GM18498 (cell line): Measurements from ENCODE around the gene CREG1.

Source experiments
- ATAC-seq: cut with Tn5 transposase; IDR thresholded peaks from one replicate; pipeline ENCODE4 v1.9.1; 2021; ENCODE audit warnings: mild to moderate bottlenecking, moderate library complexity; ENCODE audit not compliant: unreplicated experiment

CREG1 gene

DNA sequence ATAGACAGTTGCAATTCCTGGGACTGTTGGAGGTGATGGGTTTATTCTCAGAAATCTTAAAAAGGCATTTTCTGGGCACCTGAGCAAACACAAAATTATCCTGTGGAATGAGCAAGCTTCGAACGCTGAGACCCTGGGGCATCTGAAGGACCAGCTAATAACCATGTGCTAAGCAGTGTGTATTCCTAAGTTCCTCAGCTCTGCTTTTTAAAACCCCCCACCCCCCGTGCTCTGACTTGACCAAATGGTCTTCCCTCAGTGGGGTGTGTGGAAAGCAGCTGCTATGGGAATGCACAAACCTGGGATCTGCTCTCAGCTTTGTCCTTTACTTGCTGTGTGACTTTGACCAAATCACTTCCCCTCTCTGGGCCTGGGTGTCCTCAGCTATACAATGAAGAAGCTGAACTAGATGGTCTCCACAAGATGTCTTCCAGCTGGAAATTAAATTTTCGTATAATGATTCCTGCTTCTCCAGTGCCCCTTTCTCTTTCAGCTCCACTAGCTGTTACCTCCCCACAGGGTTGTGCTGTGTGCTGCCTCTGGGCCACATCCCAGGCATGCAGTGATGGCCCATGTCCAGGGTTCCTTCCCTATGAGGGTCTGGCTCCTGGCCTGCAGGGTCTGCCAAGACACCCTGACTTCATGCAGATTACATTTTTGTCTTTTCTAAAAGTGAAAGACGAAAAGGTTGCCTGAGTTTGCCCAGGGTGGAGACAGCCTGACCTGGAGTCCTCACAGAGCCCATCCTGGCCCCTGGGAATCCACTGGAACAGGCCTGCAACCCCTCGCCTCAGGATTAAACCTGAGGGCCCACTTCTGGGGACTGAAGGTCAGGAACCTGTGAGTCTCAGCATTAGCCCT is 20.4 kb downstream of the CREG1 start:
- ATAC-seq = no peak

GRCh38 chr1:167532375-167532774 is 21.2 kb downstream of the CREG1 start:
- ATAC-seq = no peak

DNA sequence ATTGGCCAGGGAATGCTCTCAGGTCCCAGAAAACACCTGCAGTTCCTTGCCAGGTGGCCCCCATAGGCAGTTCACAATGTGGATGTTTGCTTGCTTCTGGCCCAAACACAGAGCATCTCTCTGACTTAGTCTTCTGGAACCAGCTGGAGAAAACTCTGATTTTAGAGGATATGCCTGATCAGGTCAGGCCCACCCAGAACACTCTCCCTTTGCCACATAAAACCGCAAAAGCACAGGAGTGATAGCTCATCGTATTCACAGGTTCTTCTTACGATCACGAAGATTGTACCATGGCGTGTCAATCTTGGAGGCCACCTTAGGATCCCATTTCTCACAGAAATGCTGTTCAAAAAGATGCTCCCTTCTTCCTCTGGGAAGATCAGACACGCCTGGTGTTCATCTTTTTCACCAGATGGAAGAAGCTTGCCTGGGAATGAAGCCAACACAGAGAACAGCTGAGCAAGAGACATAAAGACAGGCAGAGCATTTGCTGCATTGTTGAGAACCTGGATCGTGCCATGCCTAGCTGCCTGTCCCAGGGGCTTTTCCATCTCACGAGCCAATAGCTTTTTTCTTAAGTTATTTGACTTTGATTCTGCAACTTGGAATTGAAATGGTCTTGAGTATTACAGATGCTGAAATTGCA is 23.6 kb downstream of the CREG1 start:
- no peak for ATAC-seq

GRCh38 chr1:167528057-167528728 is 25.4 kb downstream of the CREG1 start:
- ATAC-seq = no peak

GRCh38 chr1:167526667-167527383 is 26.7 kb downstream of the CREG1 start:
- no peak for ATAC-seq

DNA sequence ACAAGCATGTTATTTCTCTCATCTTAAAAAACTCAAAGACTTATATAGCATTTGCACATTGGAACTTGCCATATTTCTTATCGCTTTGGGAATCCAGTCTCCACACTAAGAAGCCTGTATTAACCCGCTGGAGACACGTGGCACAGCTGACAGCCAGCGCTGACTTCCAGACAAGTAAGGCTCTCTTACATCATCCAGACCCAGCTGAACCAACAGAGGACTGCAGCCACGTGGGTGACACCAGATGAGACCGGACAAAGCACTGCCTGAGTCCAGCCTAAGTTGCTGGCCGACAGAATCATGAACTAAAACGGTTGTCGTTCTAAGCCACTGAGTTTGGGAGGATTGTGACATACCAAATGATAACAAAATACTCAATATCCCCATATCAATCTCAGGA is 28.9 kb downstream of the CREG1 start:
- no peak for ATAC-seq

DNA sequence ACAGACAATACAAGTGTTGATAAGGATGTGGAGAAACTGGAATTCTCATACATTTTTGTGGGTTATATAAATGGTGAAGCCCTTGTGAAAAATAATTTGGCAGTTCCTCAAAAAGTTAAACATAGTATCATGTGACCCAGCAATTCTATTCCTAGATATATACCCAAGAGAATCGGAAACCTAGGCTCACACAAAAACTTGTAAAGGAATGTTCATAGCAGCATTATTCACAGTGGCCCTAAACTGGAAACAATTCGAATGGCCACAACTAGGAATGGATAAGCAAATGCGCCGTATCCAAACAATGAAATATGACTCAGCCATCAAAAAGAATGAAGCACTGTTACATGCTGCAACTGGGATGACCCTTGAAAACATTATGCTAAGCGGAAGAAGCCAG is 31.3 kb downstream of the CREG1 start:
- no peak for ATAC-seq

DNA sequence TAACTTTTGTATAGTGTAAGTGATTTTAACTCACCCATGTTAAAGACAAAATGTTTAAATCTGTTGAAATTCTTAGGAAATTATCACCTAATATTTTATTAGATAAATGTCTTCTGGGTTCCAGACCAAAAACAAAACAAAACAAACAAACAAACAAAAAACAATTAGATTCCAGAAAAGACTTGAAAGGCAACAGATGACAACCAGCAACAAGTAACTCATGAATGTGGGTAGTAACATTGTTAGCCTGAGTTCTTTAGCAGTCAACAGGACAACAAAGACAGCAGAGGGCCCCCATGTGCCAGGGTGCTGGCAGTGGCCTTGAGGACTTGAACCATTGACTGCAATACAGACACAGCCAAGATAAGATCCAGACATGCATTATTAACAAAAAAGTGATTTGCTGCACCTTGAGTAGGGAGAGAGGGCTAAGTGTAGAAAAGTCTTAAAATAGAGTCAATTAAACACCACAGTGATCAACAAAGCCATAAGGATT is 32.8 kb downstream of the CREG1 start:
- no peak for ATAC-seq

GRCh38 chr1:167518331-167518700 is 35.2 kb downstream of the CREG1 start, which contains the start of gene CD247:
Gene CD247, minus strand, starts transcription at chr1:167518529. Its CDS starts 64 bp downstream, at chr1:167518465.
- no peak for ATAC-seq

DNA sequence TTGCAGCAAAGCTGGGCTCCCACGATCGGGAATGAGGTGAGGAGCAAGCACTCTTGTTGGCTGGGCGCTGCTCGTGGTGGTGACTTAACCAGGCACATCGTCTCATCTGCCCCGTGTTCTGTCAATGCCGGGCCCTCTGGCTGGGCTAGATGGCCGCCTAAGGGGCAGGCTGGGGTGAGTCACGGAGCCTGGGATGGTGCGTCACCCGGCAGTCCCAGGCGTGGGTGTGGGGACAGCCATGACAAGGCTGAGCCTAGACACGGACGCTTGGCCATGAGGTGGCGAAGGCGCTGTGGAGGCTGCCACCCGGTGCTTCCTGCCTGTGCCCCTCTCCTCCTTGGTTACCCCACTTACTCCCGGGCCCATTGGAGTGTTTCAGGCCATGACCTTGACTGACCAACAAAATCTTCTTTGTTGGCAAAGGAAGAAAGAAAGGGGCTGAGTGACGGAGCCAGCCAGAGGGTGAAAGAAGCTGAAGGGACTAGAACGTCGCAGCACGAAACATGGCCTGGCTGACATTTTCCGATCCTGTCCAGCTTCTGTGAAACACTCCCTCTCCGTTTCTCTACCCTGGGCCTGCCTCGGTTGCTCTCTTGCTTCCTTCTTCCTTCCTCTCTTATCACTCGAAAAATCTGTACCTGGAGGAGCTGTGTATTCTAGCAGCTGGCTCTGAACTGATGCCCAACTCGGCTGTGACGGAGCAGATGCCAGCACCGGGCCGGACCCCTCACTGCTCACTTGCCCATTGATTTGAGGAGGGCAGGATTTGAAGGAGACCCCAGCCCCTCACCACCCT is 35.8 kb downstream of the CREG1 start:
- no peak for ATAC-seq

DNA sequence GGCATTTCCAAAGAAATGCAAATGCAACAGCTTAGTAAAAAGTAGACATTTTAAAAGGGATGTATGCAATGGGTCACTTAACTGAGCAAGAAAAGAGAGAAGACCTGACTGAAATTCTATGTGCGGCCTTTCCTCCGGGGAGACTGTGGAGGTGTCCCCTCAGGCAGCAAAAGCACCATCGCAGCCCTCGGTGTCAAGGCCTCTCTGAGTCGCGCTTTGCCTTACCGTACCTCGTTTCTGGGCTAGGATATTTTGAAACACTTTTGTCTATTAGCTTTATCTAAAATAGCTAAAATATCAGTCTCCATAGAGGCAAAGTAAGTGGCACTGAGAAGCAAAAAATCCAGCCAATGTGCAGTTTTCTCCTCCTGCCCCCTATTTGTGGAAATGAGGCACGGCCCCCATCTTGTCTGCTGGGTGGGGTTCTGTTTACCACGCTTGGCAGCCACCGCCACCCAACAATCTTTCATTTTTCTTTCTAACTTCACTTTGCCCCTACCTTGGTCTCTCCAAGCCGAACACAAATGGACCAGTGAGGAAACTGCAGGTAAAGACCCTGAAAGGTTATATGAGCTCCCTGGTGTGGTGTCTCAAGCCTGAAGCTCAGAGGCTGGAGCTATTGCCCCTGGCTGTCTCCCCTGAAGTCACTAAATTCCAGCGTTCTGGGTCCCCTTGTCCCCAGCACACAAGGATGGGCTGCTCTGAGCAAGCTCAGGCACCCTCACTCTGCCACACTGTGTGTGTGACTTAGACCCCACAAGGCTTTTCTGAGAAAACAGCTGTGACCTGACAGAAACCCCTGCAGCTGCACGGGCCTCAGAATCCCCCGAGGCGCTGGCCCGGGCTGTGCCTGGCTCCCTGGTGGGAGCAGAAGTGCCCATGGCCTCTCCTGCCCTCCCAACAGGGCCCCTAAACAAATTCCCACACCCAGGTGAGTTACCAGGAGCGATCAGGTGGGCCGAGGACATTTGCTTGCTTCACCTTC is 36.9 kb downstream of the CREG1 start:
- no peak for ATAC-seq

- ATAC-seq = no peak
Observed at GRCh38 chr1:167515893-167516321, 37.7 kb downstream of the CREG1 start.

DNA sequence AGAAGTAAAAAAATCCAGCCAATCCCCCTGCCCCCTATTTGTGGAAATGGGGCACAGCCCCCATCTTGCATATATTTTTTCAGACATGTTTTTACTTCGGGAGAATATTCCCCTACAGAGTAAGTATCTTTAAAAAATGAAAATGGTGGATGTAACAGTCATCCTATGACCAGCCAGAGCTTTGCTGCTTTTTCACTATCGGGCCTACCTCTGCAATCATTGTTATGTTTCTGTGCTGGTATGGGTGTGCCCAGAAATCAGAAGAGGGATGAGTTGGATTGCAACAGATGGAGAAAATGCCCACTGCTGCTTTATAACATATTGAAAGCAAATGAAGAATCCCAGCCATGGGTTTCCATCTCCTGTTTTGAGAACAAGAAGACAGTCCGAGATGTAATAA is 38.1 kb downstream of the CREG1 start:
- ATAC-seq = no peak

GRCh38 chr1:167514288-167514687 is 39.3 kb downstream of the CREG1 start:
- no peak for ATAC-seq

GRCh38 chr1:167512046-167512654 is 41.4 kb downstream of the CREG1 start:
- ATAC-seq = no peak

DNA sequence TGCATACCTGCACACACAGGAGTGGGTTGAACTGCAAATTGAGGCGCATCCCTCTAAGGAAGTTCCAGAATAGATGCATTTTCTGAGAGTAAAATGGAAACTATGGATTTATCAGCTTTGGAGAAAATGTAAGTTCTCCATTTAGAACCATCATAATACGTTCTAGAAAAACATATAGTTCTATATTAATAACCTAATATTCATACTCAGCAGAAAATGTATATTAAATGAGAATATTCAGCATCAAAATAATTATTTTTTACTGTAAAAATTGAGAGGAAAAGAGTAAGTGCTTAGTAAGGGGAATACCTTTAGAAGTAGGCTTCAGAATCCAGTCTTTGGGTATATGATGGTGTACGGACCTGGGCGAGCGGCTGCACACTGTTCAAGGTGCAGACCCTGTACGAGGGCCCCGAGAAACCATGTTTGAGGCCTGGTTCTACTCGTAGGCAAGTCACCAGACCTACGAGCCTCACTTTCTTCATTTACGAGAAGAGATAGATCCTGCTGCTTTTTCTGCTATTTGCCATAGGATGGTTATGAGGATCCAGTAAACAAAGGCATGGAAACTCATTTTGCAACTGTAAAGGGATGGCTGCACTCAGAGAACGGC is 42.1 kb downstream of the CREG1 start:
- no peak for ATAC-seq

DNA sequence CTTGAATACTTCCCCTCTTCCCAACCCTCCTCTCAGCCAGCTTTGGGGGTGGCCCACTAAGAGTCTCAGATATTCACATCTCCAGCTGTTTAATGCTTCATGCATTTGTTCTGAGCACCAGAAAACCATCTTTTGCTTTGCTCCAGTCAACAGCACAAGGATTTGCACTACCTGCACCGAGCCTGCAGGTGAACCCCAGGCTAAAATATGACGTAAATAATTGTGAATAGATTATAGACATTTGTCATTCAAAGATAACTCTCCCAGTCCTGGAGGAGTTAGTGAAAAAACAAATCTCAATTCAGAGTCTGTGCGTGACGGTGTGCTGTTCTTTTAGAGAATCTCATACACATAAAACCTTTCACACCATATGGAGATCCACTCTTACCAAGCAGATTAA is 42.7 kb downstream of the CREG1 start:
- ATAC-seq = no peak

- ATAC-seq = no peak
Observed at GRCh38 chr1:167510244-167510643, 43.3 kb downstream of the CREG1 start.
